Effector memory CD4-positive, alpha-beta T cell (primary cell): Measurements from ENCODE around the gene CANT1.
"Not testable (repeated sequence)": the region's sequence is repeated elsewhere in the genome, so short reads cannot be mapped to it uniquely, and the experiment has no call there.

Experiments
- DNase-seq, 3 donors: peaks; one replicate each; pipeline ENCODE4 v3.0.0-alpha.2; 2020
- H3K27ac ChIP-seq: 2 replicates; pipeline ENCODE4 v1.7.0; 2013; ENCODE audit warnings: mild to moderate bottlenecking, low read length, moderate library complexity; ENCODE audit not compliant: insufficient read depth, poor library complexity, severe bottlenecking
- H3K27me3 ChIP-seq: replicated peaks from 2 replicates; pipeline ENCODE4 v1.7.0; 2013; ENCODE audit warnings: mild to moderate bottlenecking, low read length; ENCODE audit not compliant: insufficient read depth, control insufficient read depth, poor library complexity, severe bottlenecking
- H3K36me3 ChIP-seq: 2 replicates; pipeline ENCODE4 v1.7.0; 2013; ENCODE audit warnings: mild to moderate bottlenecking, low read length, moderate library complexity; ENCODE audit not compliant: control insufficient read depth, insufficient read depth
- H3K4me1 ChIP-seq: 2 replicates; pipeline ENCODE4 v1.7.0; 2013; ENCODE audit warnings: low read length, mild to moderate bottlenecking; ENCODE audit not compliant: control insufficient read depth, insufficient read depth, poor library complexity, severe bottlenecking
- H3K4me3 ChIP-seq: 2 replicates; pipeline ENCODE4 v1.7.0; 2013; ENCODE audit warnings: low read length, low read depth, mild to moderate bottlenecking; ENCODE audit not compliant: insufficient read depth, poor library complexity, severe bottlenecking
- H3K9me3 ChIP-seq: 2 replicates; pipeline ENCODE4 v1.7.0; 2013; ENCODE audit warnings: mild to moderate bottlenecking, low read length, moderate library complexity; ENCODE audit not compliant: control insufficient read depth

The CANT1 gene

GRCh38 chr17:79035686-79036085, 26.1 kb upstream of the CANT1 start:
- H3K4me1 ChIP-seq, result no peaks in the 10 kb centered on the region

GRCh38 chr17:79034931-79035485, 25.4 kb upstream of the CANT1 start:
- Histone ChIP-seq H3K36me3 (no peaks in the 10 kb centered on the region), H3K27ac (no peak overlapping the region), H3K27me3 (no peaks in the 10 kb centered on the region), H3K9me3 (no peaks in the 10 kb centered on the region), H3K4me3 (no peak overlapping the region), H3K4me1 (no peaks in the 10 kb centered on the region)
- DNase-seq, result no peak

More at GRCh38 chr17:79035686-79036085, 26.1 kb upstream of the CANT1 start:
- DNase-seq, result no peak
- Histone ChIP-seq H3K27me3 (no peaks in the 10 kb centered on the region), H3K9me3 (no peaks in the 10 kb centered on the region), H3K36me3 (no peaks in the 10 kb centered on the region), H3K4me3 (no peak overlapping the region), H3K27ac (no peak overlapping the region)

- Histone ChIP-seq H3K27me3 (no peaks in the 10 kb centered on the region), H3K4me3 (no peak overlapping the region), H3K9me3 (no peaks in the 10 kb centered on the region), H3K36me3 (no peaks in the 10 kb centered on the region), H3K4me1 (no peaks in the 10 kb centered on the region), H3K27ac (no peak overlapping the region)
- DNase-seq, result no peak
Measured at GRCh38 chr17:79033741-79034501, 24.4 kb upstream of the CANT1 start.

GRCh38 chr17:79033046-79033616, 23.6 kb upstream of the CANT1 start:
- Histone ChIP-seq H3K36me3 (no peaks in the 10 kb centered on the region), H3K27me3 (no peaks in the 10 kb centered on the region), H3K4me1 (no peaks in the 10 kb centered on the region), H3K27ac (no peak overlapping the region), H3K9me3 (no peaks in the 10 kb centered on the region), H3K4me3 (no peak overlapping the region)
- no peak for DNase-seq

GRCh38 chr17:79031996-79032875, 22.7 kb upstream of the CANT1 start:
- H3K4me1 ChIP-seq, result no peaks in the 10 kb centered on the region
- H3K27me3 ChIP-seq, result peaks cover 7% of the 10 kb centered on the region
- no peak overlapping the region for H3K27ac ChIP-seq
- H3K36me3 ChIP-seq, result no peaks in the 10 kb centered on the region
- H3K4me3 ChIP-seq, result no peak overlapping the region
- DNase-seq, result no peak
- H3K9me3 ChIP-seq, result no peaks in the 10 kb centered on the region

DNA sequence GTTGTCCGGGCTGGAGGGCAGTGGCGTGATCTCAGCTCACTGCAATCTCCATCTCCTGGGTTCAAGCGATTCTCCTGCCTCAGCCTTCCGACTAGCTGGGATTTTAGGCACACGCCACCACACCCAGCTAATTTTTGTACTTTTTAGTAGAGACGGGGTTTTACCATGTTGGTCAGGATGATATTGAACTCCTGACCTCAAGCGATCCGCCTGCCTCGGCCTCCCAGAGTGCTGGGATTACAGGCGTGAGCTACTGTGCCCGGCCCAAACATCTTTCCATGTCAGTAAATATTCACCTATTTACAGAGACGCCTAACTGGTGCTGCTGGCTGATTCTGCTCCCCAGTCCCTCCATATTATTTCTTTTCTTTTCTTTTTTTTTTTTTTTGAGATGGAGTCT, 21.1 kb upstream of the CANT1 start:
- not testable (repeated sequence) for H3K9me3 ChIP-seq, DNase-seq, H3K36me3 ChIP-seq, H3K27me3 ChIP-seq, H3K4me1 ChIP-seq, H3K4me3 ChIP-seq, H3K27ac ChIP-seq

DNA sequence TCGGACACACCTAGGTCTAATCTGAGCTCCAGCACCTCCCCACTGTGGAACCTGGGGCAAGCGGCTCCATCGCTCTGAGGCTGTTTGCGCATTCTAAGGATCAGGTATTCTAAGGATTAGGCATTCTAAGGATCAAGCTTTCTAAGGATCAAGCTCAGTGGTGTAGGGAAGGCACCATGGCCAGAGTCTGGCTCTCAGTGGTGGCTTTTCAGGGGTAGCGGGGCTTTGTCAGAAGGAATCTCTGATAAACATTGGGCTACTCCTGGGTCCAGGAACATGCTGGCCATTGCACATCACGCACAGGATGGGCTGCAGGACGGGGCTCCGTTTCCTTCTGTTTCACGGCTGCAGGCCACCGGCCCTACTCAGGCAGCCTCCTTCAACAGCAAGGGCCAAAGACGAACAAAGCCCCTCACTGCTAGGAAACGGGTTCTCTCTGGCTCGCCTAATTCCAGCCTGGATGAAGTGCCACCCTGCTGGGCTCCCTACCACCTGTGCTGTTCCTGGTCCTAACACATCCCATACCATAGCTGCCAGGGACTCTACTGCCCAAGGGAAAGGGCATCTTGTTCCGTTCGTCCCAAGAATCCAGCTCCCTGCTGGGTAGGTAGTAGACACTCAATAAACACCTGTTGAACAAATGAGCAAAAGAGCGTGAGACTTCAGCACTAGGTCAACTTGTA, 19.9 kb upstream of the CANT1 start:
- Histone ChIP-seq H3K27me3 (peaks cover 10% of the 10 kb centered on the region), H3K27ac (no peak overlapping the region), H3K9me3 (no peaks in the 10 kb centered on the region), H3K4me3 (no peak overlapping the region), H3K4me1 (peaks cover 5% of the 10 kb centered on the region), H3K36me3 (no peaks in the 10 kb centered on the region)
- no peak for DNase-seq

GRCh38 chr17:79028496-79029326, 19.1 kb upstream of the CANT1 start:
- Histone ChIP-seq H3K4me3 (no peak overlapping the region), H3K27ac (no peak overlapping the region), H3K9me3 (no peaks in the 10 kb centered on the region), H3K4me1 (peaks cover 12% of the 10 kb centered on the region), H3K27me3 (peaks cover 10% of the 10 kb centered on the region), H3K36me3 (no peaks in the 10 kb centered on the region)
- DNase-seq, result no peak

DNA sequence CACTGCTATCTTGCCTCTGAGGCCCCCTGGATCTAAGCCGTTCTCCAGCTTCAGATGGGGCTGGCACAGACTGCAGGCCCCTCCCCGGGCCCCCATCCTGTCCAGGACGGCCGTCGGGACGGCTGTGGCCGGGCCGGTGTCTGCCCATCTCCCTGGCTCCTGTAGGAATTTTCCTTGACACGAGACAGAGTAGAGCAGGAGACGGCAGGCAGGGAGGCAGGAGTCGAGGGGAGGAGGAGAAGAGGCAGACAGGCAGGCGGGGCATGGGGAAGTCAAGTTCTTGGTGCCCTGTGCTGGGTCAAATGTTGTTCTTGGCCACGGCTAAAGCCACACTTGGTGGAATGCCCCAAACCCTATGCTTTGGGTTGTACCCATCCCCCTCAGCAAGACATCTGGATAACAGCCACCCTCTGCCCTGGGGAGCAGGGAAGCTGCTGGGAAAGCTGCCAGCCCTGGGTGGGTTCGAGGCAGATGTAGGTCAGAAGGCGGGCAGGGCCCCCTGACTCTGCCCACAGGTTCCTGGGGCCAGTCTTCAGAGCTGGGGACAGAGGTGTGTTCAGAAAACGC, 18.4 kb upstream of the CANT1 start:
- H3K4me1 ChIP-seq, result peaks cover 13% of the 10 kb centered on the region
- no peaks in the 10 kb centered on the region for H3K36me3 ChIP-seq
- DNase-seq, result no peak
- no peaks in the 10 kb centered on the region for H3K9me3 ChIP-seq
- H3K4me3 ChIP-seq, result no peak overlapping the region
- H3K27me3 ChIP-seq, result peaks cover 10% of the 10 kb centered on the region
- no peak overlapping the region for H3K27ac ChIP-seq
